Nephron progenitor cell (in vitro differentiated cells): ENCODE data around the gene PALD1.

Experiments
- DNase-seq: peaks from one replicate; pipeline ENCODE4 v3.0.0; 2021
- H3K27ac Mint-ChIP-seq: 2 replicates; pipeline ENCODE4 v1.8.0; 2021; ENCODE audit warnings: mild to moderate bottlenecking, moderate library complexity, mixed read lengths
- H3K27me3 Mint-ChIP-seq: 2 replicates; pipeline ENCODE4 v1.8.0; 2021; ENCODE audit warnings: mild to moderate bottlenecking, low read depth, mixed read lengths; ENCODE audit not compliant: poor library complexity
- H3K36me3 Mint-ChIP-seq: 2 replicates; pipeline ENCODE4 v1.8.0; 2021; ENCODE audit warnings: low read depth, mixed read lengths
- H3K4me1 Mint-ChIP-seq: 2 replicates; pipeline ENCODE4 v1.8.0; 2021; ENCODE audit warnings: mixed read lengths
- H3K4me3 Mint-ChIP-seq: 2 replicates; pipeline ENCODE4 v1.8.0; 2021; ENCODE audit warnings: mild to moderate bottlenecking, moderate library complexity, mixed read lengths
- H3K9me3 Mint-ChIP-seq: 2 replicates; pipeline ENCODE4 v1.8.0; 2021; ENCODE audit warnings: mild to moderate bottlenecking, moderate library complexity, mixed read lengths
- CTCF ChIP-seq: fragments of 200-600 bp; sonication (generic); IDR thresholded peaks from 2 replicates; pipeline ENCODE4 v1.5.0; 2021; ENCODE audit warnings: antibody characterized with exemption

PALD1 gene

GRCh38 chr10:70596860-70597809, 118.6 kb downstream of the PALD1 start:
- Mint-ChIP-seq H3K36me3 (no peaks in the 10 kb centered on the region), H3K9me3 (no peaks in the 10 kb centered on the region), H3K27ac (peak overlapping the region; percentile 65), H3K4me1 (peaks cover 29% of the 10 kb centered on the region), H3K27me3 (peaks cover 7% of the 10 kb centered on the region), H3K4me3 (no peak overlapping the region)
- no peak for DNase-seq
- no peak for TF ChIP-seq CTCF

GRCh38 chr10:70597856-70598815, 119.6 kb downstream of the PALD1 start:
- H3K27me3 Mint-ChIP-seq, result peaks cover 7% of the 10 kb centered on the region
- DNase-seq, result no peak
- no peaks in the 10 kb centered on the region for H3K9me3 Mint-ChIP-seq
- no peak for TF ChIP-seq CTCF
- no peaks in the 10 kb centered on the region for H3K36me3 Mint-ChIP-seq
- no peak overlapping the region for H3K4me3 Mint-ChIP-seq
- H3K27ac Mint-ChIP-seq, result peak overlapping the region; percentile 65
- peaks cover 29% of the 10 kb centered on the region for H3K4me1 Mint-ChIP-seq

- no peak for DNase-seq
- H3K4me1 Mint-ChIP-seq, result peaks cover 29% of the 10 kb centered on the region
- H3K27ac Mint-ChIP-seq, result no peak overlapping the region
These were observed 120.3 kb downstream of the PALD1 start for GRCh38 chr10:70598857-70599295.

GRCh38 chr10:70599319-70599718, 120.8 kb downstream of the PALD1 start:
- no peak overlapping the region for H3K4me3 Mint-ChIP-seq
- peaks cover 7% of the 10 kb centered on the region for H3K27me3 Mint-ChIP-seq
- no peak overlapping the region for H3K27ac Mint-ChIP-seq
- no peaks in the 10 kb centered on the region for H3K9me3 Mint-ChIP-seq
- no peak for TF ChIP-seq CTCF
- peaks cover 29% of the 10 kb centered on the region for H3K4me1 Mint-ChIP-seq
- H3K36me3 Mint-ChIP-seq, result no peaks in the 10 kb centered on the region
- no peak for DNase-seq

More at GRCh38 chr10:70598857-70599295, 120.3 kb downstream of the PALD1 start:
- H3K27me3 Mint-ChIP-seq, result peaks cover 7% of the 10 kb centered on the region
- H3K9me3 Mint-ChIP-seq, result no peaks in the 10 kb centered on the region
- H3K4me3 Mint-ChIP-seq, result no peak overlapping the region
- no peaks in the 10 kb centered on the region for H3K36me3 Mint-ChIP-seq
- TF ChIP-seq CTCF, result no peak

GRCh38 chr10:70599791-70600190, 121.2 kb downstream of the PALD1 start:
- Mint-ChIP-seq H3K27ac (no peak overlapping the region), H3K27me3 (peaks cover 7% of the 10 kb centered on the region), H3K36me3 (no peaks in the 10 kb centered on the region), H3K4me3 (no peak overlapping the region), H3K4me1 (peaks cover 26% of the 10 kb centered on the region), H3K9me3 (no peaks in the 10 kb centered on the region)
- no peak for DNase-seq
- TF ChIP-seq CTCF, result no peak
